B cell (primary cell): Measurements from ENCODE around the gene EMC6. TPM values are rescaled to one million over a fixed set of nuclear protein-coding genes. Genes with fewer than 3 reads are reported as not detected.

Experiments used
- ATAC-seq: fragments of 200-7000 bp; cut with Tn5 transposase; one replicate; pipeline ENCODE4 v1.10.0; 2021; ENCODE audit warnings: low read depth, mild to moderate bottlenecking, moderate number of reproducible peaks, moderate library complexity
- CTCF ChIA-PET: fragments of 350-600 bp; sonication (Branson Sonifier 250); formaldehyde crosslinking; loops from one replicate; lab custom pipeline; 2021; ENCODE audit warnings: antibody characterized with exemption, inconsistent platforms; lab: Charles Lee
- POLR2A ChIA-PET: fragments of 350-600 bp; sonication (Branson Sonifier 250); formaldehyde crosslinking; loops from one replicate; lab custom pipeline; 2021; ENCODE audit warnings: antibody characterized with exemption; lab: Charles Lee
- DNase-seq: peaks from one replicate; pipeline ENCODE4 v3.0.0; 2013
- H2AFZ ChIP-seq: 2 replicates; pipeline ENCODE4 v1.6.1; 2012; ENCODE audit warnings: mild to moderate bottlenecking, low read depth, low read length; ENCODE audit not compliant: insufficient read depth, poor library complexity, severe bottlenecking
- H3K27ac ChIP-seq, 2 donors: 1 replicate in 1 of 2; 2 replicates in 1 of 2; pipeline ENCODE4 v1.5.1; 2012 to 2013; ENCODE audit warnings: low read length in 2 of 2, mild to moderate bottlenecking in 2 of 2, moderate library complexity in 1 of 2
- H3K27me3 ChIP-seq, 4 experiments: fragments of 200-600 bp in 1 of 4; sonication (generic) in 1 of 4; replicated peaks in 1 of 4; 1 replicate in 2 of 4; 2 replicates in 2 of 4; pipeline versions ENCODE4 v1.6.1 to v1.7.0; 2013 to 2016; ENCODE audit warnings: low read length in 3 of 4, mild to moderate bottlenecking in 2 of 4, mixed read lengths in 1 of 4, moderate library complexity in 1 of 4; ENCODE audit not compliant: insufficient read depth in 4 of 4, control insufficient read depth in 3 of 4; ENCODE audit errors: control extremely low read depth in 1 of 4
- H3K36me3 ChIP-seq, 2 experiments: replicated peaks in 1 of 2; 1 replicate in 1 of 2; 2 replicates in 1 of 2; pipeline versions ENCODE4 v1.6.1 to v1.7.1; 2013; ENCODE audit warnings: low read length in 1 of 2; ENCODE audit not compliant: insufficient read depth in 2 of 2, control insufficient read depth in 1 of 2; ENCODE audit errors: control extremely low read depth in 1 of 2, extremely low read depth in 1 of 2
- H3K4me1 ChIP-seq, 2 donors: fragments of 200-600 bp in 1 of 2; sonication (generic) in 1 of 2; 1 replicate in 1 of 2; 2 replicates in 1 of 2; pipeline versions ENCODE4 v1.5.1 to v1.6.1; 2013 to 2017; ENCODE audit warnings: low read length in 2 of 2; ENCODE audit not compliant: control insufficient read depth in 2 of 2, insufficient read depth in 2 of 2
- H3K4me2 ChIP-seq: replicated peaks from 2 replicates; pipeline ENCODE3; 2012; ENCODE audit warnings: mild to moderate bottlenecking, low read depth, low read length; ENCODE audit not compliant: poor library complexity, severe bottlenecking
- H3K4me3 ChIP-seq, 5 experiments: fragments of 200-600 bp in 1 of 5; sonication (generic) in 1 of 5; 1 replicate in 3 of 5; 2 replicates in 2 of 5; pipeline versions ENCODE4 v1.5.1 to v1.7.0; 2011 to 2016; ENCODE audit warnings: low read length in 4 of 5, mild to moderate bottlenecking in 4 of 5, low read depth in 2 of 5, control low read depth in 1 of 5, moderate library complexity in 1 of 5; ENCODE audit not compliant: insufficient read depth in 1 of 5; ENCODE audit errors: control extremely low read depth in 1 of 5, extremely low read depth in 1 of 5
- H3K79me2 ChIP-seq: fragments of 200-600 bp; sonication (generic); one replicate; pipeline ENCODE4 v1.6.0; 2016; ENCODE audit warnings: low read length; ENCODE audit not compliant: control insufficient read depth, insufficient read depth
- H3K9ac ChIP-seq: fragments of 200-600 bp; sonication (generic); 2 replicates; pipeline ENCODE4 v1.6.1; 2017; ENCODE audit warnings: mild to moderate bottlenecking, low read length, moderate library complexity
- H3K9me3 ChIP-seq, 3 donors: one replicate each; pipeline versions ENCODE4 v1.6.1 to v1.7.1; 2013; ENCODE audit warnings: low read length in 2 of 3; ENCODE audit not compliant: control insufficient read depth in 2 of 3, insufficient read depth in 1 of 3; ENCODE audit errors: control extremely low read depth in 1 of 3
- H4K20me1 ChIP-seq: 2 replicates; pipeline ENCODE4 v1.6.0; 2012; ENCODE audit warnings: mild to moderate bottlenecking, low read length; ENCODE audit not compliant: insufficient read depth, control insufficient read depth, poor library complexity, severe bottlenecking
- H3K27ac Mint-ChIP-seq: one replicate; pipeline ENCODE4 v1.8.0; 2021; ENCODE audit warnings: mixed read lengths
- H3K27me3 Mint-ChIP-seq: one replicate; pipeline ENCODE4 v1.8.0; 2021; ENCODE audit warnings: mixed read lengths
- H3K4me1 Mint-ChIP-seq: one replicate; pipeline ENCODE4 v1.8.0; 2021; ENCODE audit warnings: mixed read lengths
- H3K4me3 Mint-ChIP-seq: one replicate; pipeline ENCODE4 v1.8.0; 2021; ENCODE audit warnings: mixed read lengths
- H3K9me3 Mint-ChIP-seq: one replicate; pipeline ENCODE4 v1.8.0; 2022; ENCODE audit warnings: mixed read lengths; ENCODE audit not compliant: insufficient read depth
- CTCF ChIP-seq: fragments of 200-600 bp; IDR thresholded peaks from one replicate; pipeline ENCODE4 v1.8.0; 2022; ENCODE audit warnings: antibody characterized with exemption, mild to moderate bottlenecking
- EZH2 ChIP-seq: IDR thresholded peaks from 2 replicates; pipeline ENCODE4 v1.6.1; 2012; ENCODE audit warnings: borderline replicate concordance, low read depth, mild to moderate bottlenecking, moderate library complexity, low read length; ENCODE audit not compliant: insufficient read depth, poor library complexity, severe bottlenecking
- WGBS: methylation state at CpG from one replicate; pipeline ENCODE4 v1.1.5; 2013; ENCODE audit warnings: missing lambda C conversion rate; ENCODE audit not compliant: insufficient coverage; 5-methylcytosine and 5-hydroxymethylcytosine counted together
- intact Hi-C: fragments of 100-400 bp; cut with micrococcal nuclease; formaldehyde crosslinking; loops from one replicate; pipeline ENCODE4 v1.10.0; 2022
- polyA plus RNA-seq: library from polyadenylated mRNA; depleted of rRNA; stranded (reverse); fragments of >200 nt; gene quantifications from 2 replicates; pipeline ENCODE4 v1.2.3, GENCODE V29; 2012
- total RNA-seq, 2 donors: library from RNA; stranded (reverse); fragments of 120-200 nt in 1 of 2; gene quantifications; 1 replicate in 1 of 2; 2 replicates in 1 of 2; pipeline versions ENCODE4 v1.2.3 to v1.2.4, GENCODE V29; 2013 to 2022

EMC6 gene
- total and polyA plus RNA-seq, 2 donors (not counting 1 experiment from before 2014, with no cell fraction given): 21.1 to 23.4 TPM

- no peak overlapping the region for H3K27ac Mint-ChIP-seq
- TF ChIP-seq EZH2: no peak
- no peak for TF ChIP-seq CTCF
- H3K36me3 ChIP-seq: peaks cover 0 to 2% of the 10 kb centered on the region in 2 experiments
- no peaks in the 10 kb centered on the region for H3K27me3 Mint-ChIP-seq
- H3K79me2 ChIP-seq: peaks cover 11% of the 10 kb centered on the region
- H3K4me1 ChIP-seq: peaks cover 11 to 21% of the 10 kb centered on the region in 2 donors
- intact Hi-C loops: loop anchor here (5.0 kb wide), 1 partner anchor 1074 kb away; the partner anchor contains the start of gene PAFAH1B1
- 91% methylated on average over 5 of the region's 5 CpGs for WGBS
- ATAC-seq (no peak), DNase-seq (no peak)
- ChIA-PET CTCF (no interaction called here), POLR2A (interaction anchor here (0.6 kb wide), 1 partner anchor 89 kb away, joined by 6 read pairs; no protein-coding TSS in a partner anchor)
- no peak overlapping the region for H3K9ac ChIP-seq
- H3K4me3 ChIP-seq: no peak overlapping the region
- H3K27ac ChIP-seq: no peak overlapping the region
- peaks cover 12% of the 10 kb centered on the region for H4K20me1 ChIP-seq
- H3K27me3 ChIP-seq: no peaks in the 10 kb centered on the region
- peak overlapping the region; percentile 68 for H3K4me3 Mint-ChIP-seq
- peaks cover 25% of the 10 kb centered on the region for H3K4me1 Mint-ChIP-seq
- H3K4me2 ChIP-seq: no peak overlapping the region
- no peaks in the 10 kb centered on the region for H3K9me3 Mint-ChIP-seq
- no peak overlapping the region for H2AFZ ChIP-seq
- no peaks in the 10 kb centered on the region for H3K9me3 ChIP-seq
Observed at GRCh38 chr17:3665834-3666233, 2.8 kb upstream of the EMC6 start.

- Histone ChIP-seq H3K4me1 (peaks cover 11 to 21% of the 10 kb centered on the region in 2 donors), H4K20me1 (peaks cover 19% of the 10 kb centered on the region), H3K9ac (no peak overlapping the region), H3K36me3 (peaks cover 0 to 2% of the 10 kb centered on the region in 2 experiments), H3K9me3 (no peaks in the 10 kb centered on the region), H3K4me2 (no peak overlapping the region), H3K27ac (no peak overlapping the region), H3K4me3 (no peak overlapping the region), H3K79me2 (peaks cover 11% of the 10 kb centered on the region), H3K27me3 (no peaks in the 10 kb centered on the region), H2AFZ (no peak overlapping the region)
- CTCF ChIA-PET: interaction anchor here (1.3 kb wide), 1 partner anchor 161 kb away, joined by 4 read pairs; no protein-coding TSS in a partner anchor
- peak overlapping the region; percentile 28 for H3K27ac Mint-ChIP-seq
- peaks cover 25% of the 10 kb centered on the region for H3K4me1 Mint-ChIP-seq
- TF ChIP-seq CTCF (no peak), EZH2 (no peak)
- H3K9me3 Mint-ChIP-seq: no peaks in the 10 kb centered on the region
- no peak for ATAC-seq
- POLR2A ChIA-PET: interaction anchor here (0.7 to 0.8 kb wide), 2 partner anchors 8 to 23 kb away, joined by 3 to 6 read pairs; no protein-coding TSS in a partner anchor
- H3K4me3 Mint-ChIP-seq: peak overlapping the region; percentile 68
- 96% methylated on average over 2 of the region's 6 CpGs for WGBS
- DNase-seq: no peak
- intact Hi-C loops: loop anchor here (5.0 kb wide), 1 partner anchor 1074 kb away; the partner anchor contains the start of gene PAFAH1B1
- H3K27me3 Mint-ChIP-seq: no peaks in the 10 kb centered on the region
Observed at GRCh38 chr17:3666516-3666915, 2.1 kb upstream of the EMC6 start.
